TTC549 (cell line): ENCODE results near the gene ANXA2.

Experiments
- FAIRE-seq: peaks from 2 replicates; lab custom pipeline; 2012; peaks lifted over from hg19 to GRCh38; lab: Jason Lieb, UNC

The ANXA2 gene

DNA sequence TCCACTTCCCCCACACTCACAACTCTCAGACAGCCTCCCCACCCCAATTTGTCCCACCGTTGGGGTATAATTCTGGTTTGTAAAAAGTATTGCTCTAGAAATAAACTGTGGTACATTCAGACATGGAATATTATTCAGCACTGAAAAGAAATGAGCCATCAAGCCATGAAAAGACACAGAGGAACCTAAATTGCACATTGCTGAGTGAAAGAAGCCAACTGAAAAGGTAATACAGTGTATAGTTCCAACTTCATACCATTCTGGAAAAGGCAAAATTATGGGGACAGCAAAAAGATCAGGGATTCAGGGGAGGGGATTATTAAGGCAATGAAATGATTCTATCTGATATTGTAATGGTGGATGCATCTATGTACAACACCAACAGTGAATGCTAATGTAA lies 10.5 kb downstream of the ANXA2 start:
- FAIRE-seq, result no peak

DNA sequence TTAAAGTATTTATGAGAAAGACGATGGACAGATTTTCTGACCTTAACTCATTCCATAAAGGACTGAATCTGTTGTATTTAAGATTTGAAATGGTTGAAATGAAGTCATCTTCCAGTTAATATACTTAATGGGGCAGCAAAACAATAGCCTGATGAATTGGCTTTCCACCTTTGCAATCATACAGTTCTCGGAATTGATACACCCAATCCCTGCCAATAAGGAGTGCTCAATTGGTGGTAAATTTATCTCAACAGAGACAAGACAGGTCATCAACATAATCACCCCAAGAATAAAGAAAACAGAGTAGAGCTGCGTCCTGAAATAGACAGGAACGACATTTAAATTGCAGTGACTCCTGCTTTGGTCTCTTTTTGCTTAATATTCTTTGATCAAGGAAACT lies 11.2 kb downstream of the ANXA2 start:
- FAIRE-seq, result no peak

DNA sequence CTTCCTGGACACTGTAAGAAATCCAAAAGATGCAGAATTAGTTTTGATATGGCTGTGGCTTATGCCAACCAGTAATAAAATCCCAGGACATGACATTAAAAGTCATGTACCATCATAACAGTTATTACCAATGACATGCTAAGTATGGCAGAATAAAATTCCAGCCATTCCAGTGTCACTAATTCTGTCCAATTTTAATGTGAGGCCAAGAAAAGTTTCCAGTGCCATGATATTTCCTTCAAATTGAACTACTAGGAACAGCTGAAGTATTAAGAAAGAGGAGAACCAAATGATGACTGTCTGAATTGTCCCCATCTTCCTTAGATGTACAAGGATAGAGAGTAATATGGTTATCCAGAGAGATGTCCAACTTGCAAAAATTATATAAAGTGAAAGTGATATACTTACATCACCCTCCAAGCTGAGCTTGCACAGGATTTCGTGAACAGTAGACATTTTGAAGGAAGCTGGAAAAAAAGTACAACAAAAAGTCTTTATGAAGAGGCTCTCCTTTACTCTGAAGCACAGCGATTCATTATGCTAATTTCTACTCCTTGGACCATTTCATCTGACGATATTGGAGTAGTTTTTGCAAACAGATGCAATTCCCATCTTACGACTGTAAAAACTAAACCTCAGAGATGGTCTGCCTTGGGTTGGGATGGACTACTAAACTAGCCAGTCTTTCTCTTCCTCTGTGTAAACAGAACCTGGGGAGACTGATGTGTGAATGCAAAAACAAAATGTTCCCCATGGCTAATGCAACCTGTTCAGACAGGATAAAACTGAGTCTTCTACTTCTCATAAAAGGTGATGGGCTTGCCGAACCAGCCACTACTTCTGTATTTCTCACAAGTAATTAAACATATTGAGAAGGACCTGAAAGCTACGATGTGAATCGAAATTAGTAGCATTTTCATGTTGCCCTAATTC lies 11.9 kb downstream of the ANXA2 start:
- no peak for FAIRE-seq

DNA sequence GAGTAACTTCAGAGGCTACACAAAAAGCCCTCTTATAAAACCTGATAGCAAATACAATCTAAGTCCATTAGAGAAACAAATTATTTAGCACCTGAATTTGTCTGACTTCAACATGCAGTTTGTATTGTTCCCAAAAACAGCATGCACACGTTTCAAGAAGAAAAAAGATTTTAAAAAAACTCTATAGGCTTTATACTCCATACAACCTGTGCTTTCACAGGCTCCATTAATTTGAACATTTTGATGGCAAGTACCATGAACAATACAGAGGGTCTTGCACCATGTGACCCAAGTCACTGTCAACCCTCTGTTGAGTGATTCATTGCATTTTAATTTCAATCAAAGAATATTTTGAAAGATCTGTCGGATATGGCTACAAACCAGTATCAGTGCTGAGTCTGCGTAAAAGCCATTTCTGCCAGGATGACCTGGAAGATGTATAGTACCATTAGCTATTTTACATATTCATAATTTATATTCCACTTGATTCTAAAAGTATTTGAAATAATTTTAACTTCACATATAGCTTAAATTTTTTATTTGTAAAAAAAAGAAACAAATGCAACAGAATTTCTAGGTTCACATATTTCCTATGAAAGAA lies 13.2 kb downstream of the ANXA2 start:
- FAIRE-seq, result no peak

DNA sequence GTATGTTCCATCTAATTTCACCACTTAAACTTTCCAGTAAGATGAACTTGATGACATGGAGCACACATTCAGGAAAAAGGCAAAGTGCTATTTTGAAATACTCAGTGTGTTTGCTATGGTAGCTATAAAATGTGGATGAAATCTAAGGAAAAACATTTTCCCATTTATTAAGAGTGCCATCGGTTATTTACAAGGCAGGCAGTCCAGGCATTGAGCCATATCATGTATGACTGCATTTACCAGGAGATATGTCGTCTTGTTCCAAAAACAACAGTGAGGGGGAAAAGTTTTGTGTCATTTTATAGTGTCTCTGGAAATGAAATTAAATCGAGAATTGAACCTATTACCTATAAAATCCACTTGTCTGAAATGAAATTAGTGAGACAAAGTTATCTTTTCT lies 13.7 kb downstream of the ANXA2 start:
- FAIRE-seq, result no peak

DNA sequence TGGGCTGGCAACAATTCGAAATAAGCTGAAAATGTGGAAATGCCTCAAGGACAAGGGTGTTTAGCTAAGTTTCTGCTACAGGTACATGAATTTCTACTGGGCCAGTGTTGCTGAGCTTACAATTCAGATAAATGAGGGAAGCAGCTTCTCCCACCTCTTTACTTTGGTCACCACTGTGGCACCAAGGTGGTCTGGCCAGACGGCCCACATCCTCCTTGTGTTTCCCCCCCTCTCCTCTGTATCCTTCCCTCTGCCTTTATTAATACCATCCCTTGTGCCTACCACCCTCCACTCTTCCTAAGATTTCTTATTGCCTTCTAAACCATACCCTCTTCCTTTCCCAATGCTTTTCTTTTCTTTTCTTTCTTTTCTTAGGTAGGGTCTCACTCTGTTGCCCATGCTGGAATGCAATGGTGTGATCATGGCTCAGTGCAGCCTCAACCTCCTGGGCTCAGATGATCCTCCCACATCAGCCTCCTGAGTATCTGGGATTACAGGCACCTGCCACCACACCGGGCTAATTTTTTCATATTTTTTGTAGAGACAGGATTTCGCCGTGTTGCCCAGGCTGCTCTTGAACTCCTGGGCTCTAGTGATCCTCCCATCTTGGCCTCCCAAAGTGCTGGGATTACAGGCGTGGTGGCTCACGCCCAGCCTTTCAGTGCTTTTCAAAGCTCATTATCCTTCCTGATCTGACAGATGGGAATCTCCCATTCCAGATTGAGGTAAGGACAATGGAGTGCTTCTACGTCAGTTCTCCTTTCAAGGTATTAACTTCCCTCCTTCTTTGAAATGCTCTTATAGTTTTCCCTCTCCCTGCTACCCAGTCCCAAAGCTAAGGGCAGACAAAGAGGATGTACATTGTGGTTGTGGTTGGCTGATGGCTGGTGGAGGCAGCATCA lies 14.8 kb downstream of the ANXA2 start:
- FAIRE-seq, result no peak

DNA sequence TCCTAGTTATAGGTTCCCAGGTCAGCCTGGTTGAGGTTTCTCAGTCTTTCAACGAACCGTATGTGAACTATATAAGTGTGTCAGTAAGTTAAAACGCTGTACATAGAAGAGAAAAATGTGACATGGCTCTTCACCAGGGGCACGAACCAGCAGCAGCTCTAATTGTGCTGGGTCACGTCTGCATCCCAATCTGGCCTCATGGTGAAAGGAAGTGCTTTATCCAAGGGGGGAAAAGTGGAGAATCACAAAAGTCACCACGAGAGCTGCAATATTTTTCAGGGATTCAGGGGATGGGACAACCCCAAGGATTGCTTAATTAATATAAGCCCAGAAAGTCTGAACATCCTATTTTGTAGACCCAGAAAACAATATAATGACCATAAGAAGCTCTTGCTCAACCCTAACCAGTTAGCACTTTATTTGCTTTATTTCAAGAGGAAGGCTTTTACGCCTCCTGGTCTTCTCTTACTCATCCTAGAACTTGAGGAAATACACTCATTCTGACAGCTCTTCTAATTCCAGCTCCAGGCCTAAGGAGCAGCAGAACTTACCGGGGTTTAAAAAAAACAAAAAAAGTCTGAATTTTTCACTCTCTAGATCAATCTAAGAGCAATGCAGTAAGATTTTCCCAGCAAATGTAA lies 16.5 kb downstream of the ANXA2 start:
- FAIRE-seq, result no peak

DNA sequence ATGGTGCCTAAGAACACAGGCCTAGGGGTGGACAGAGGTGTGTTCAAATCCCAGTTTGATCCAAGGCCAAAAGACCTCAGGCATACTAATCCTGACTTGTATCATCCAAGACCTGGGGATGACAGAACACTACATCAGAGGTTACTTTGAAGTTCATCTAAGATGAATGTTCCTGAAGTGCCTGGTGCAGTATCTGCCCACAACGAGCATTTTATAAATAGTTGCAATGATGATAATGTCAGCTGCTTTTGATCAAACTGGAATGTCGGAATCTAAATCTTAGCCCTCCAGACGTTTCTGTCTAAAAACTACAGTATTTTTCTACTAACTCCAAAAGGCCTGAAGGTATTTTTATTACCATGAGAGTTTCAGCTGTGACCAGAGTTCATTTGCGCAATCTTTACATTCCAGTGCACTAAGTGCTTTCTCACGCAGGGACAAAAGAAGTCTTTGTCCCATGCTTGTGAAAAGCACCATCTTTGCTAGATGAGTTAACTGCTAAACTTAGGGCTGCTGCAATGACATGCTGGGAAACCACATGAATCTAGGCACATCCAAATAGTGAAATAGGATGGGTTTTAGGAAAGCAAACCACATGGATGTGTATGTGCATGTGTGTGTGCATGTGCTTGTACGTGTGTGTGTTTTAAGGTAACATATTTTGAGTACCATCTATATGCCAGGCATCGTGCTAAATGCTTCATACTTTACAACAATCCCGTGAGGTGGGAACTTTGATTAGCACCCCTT lies 18.1 kb downstream of the ANXA2 start:
- no peak for FAIRE-seq

DNA sequence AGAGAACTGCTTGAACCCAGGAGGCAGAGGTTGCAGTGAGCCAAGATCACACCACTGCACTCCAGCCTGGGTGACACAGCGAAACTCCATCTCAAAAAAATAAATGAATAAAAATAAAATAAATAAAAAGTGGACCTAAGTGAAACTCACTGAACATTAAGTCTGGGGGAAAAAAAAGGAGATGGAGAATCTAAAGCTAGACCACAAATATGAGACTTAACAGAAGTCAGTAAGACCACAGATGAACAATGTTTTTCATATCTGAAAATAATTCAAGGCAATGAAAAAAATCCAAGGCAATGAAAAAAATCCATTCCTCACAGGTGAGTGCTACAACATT lies 18.6 kb downstream of the ANXA2 start:
- no peak for FAIRE-seq

DNA sequence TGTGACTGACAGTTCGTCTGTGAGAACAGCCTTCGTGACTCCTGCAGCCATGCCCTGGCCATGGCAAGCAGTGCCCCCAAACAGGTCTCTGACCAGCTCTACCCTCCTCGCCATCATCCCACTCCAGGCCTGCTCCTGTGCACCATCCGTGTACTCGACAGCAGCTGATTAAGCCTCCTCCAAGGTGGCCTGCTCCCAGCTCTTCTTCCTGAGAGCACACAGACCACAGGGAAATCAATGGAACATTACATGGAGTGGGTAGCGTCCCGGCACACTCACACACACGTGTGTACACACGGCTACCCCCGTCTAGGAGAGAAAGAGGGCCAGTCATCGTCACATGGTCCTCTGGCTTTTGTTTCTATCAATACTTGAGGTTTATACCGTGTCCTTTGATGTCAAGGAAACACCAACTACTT lies 21.1 kb downstream of the ANXA2 start:
- no peak for FAIRE-seq

DNA sequence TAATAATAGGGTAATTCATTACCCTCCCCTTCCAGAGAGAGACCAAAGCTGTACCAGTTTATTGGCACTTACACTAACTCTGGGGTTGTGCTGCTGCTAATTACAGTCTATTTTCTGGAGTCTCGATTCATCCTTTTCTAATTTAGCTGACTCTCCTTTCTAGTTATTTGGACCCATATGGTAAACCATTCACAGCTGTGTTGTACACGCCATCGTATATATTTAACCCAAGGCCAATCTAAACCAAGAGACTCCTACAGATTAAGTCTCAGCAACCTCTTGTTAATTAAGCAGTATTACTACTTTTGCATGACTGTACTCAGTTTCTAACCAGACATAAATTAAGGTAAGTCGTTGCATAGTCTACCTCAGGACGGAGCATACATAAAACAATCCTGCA lies 22.5 kb downstream of the ANXA2 start:
- no peak for FAIRE-seq

DNA sequence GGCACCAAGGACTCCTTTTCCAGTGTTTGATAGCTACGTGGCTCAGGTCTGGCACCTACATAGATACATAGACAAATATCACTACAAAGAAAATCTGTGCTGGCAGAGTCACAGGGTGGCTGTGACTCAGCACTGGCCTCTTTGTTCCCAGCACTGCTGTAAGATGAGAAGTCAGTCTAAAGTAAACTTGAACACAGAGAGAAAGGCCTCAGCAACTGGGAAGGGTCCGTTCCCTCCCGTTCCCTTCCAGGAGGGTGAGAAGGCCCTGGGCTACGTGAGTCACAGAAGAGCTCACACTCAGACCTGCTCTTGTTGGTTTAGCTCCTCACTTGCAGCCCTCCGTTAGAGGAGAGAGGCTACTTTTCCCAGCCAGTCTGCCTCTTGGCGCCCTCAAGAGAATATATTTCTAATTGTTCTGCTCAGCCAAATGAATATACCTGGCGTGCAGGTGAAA lies 23.1 kb downstream of the ANXA2 start:
- no peak for FAIRE-seq

DNA sequence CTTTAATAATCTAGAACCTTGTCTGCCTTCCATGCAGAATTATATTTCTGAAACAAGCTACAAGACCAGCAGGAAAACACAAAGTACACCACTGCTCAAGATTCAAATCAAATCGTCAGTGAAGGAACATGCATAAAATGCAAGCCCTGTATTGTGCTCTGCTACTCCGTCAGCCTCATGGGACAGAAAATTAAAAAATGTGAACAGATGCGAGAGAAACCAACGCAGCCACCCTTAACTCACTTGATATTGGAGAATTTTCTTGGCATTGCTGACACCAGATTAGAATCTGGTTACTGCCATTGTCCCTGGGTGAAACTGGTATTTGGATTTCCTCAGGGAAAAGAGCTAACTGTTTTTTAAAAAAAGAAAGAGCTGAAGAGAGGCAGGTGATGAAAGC lies 23.6 kb downstream of the ANXA2 start:
- FAIRE-seq, result no peak

DNA sequence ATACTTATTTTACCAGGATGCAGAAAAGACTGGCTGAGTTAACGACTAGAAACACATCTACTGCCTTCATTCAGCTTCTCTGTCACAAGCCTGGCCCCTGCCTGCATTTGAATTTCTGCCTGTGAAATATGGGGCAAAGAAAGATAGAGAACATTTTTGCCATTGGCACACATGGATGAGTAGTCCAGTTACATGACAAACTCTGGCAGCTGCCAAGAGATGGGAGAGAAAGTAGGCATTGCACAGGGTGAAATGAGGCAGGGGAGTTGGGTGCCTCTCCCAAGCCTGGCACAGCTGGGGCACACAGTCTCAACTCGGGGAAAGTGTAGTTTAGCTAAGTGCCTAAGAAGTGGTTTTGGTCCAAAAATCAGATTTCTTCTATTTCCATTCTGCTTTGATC lies 24.0 kb downstream of the ANXA2 start:
- FAIRE-seq, result no peak

DNA sequence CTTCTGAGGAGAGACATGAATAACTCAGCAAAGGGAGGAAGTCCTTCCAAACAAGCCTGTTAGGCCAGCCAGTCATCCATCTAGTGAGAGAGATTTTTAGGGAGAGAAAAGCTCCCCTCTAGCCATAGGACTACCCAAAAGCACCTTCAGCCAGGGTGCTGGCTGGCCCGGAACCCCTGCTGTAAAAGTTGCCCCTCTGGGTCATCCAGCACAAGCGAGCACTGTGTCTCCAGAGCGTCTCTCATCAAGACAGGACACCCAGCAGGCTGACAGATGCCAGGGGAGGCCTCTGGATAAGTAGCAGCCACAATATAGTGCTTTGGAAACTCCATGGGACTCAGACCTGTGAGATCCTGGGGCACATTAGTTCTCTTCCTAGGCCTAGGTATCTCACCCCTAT lies 24.5 kb downstream of the ANXA2 start:
- FAIRE-seq, result no peak

DNA sequence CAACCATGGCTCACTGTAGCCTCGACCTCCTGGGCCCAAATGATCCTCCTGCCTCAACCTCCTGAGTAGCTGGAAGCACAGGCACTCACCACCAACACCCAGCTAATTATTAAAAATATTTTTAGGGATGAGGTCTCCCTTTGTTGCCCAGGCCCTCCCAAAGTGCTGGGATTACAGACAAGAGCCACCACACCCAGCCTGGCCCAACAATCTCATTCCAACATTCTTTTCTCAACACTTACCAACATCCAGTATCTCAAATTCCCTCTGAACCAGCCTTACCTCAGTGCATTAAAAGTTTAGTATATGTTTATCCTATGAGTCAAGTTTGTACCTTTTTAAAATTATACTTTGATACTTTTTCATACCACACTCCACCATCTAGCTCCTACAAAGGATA lies 25.0 kb downstream of the ANXA2 start:
- FAIRE-seq, result no peak

DNA sequence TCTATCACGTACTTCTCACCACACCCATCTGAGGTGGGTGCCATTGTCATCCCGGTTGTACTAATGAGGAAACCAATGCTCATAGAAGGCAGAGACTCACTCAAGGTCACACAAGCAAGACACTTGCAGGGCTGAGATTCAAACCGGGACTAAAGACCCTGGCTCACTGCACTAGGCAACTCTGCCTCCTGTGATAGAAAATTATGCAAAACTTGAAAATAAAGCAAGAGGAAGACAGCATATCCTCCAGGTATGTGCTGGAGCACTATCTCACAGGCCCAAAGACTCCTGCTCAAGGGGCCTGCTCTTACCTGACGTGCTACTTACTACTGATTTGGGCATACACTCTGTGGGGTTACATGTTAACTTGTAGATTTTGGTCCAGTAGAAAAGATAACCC lies 25.6 kb downstream of the ANXA2 start:
- no peak for FAIRE-seq

DNA sequence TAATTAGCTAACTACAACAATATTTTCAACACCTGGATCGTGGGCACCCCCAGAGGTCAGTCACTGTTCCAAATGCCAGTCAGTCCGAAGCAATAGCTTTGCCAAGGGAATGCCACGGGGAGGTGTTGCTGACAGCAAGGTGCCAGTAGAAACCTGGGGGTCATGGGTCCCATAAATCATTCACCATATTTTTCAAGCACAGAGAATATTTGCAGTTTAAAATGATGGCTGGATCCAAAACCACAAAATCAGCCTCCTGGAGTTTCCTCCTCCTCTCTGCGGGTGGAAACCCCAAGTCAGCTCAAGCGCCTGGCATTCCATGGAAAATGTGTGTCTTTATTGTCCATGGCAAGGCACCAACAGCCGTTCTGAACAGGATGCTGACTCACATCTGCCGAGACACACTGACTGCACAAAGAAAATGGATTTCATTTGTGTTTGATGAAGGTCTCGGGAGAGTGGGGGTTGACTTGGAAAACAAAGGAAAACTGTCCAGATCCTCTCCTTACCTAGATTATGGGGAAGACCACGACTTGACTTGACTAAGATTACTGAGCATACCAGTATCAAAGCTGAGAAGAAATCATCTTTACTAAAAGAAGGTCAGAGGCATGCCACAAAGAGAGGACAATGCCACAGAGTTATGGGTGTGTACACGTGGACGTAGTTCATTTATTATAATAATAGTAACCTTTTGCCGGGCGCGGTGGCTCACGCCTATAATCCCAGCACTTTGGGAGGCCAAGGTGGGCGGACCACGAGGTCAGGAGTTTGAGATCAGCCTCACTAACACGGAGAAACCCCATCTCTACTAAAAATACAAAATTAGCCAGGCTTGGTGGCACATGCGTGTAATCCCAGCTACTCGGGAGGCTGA lies 26.4 kb downstream of the ANXA2 start:
- no peak for FAIRE-seq

DNA sequence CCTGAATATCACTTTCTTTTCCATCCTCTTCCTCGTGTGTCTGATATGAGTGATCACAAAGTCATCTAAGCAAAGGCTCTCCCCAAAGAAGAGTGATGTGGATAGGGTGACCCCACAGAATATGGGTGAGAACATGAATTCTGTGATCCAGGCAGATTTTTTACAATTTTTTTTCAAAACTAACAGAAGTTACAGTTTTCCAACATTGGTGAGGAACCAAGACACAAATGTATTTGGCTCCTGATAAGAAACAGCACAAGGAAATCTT lies 27.0 kb downstream of the ANXA2 start:
- no peak for FAIRE-seq

DNA sequence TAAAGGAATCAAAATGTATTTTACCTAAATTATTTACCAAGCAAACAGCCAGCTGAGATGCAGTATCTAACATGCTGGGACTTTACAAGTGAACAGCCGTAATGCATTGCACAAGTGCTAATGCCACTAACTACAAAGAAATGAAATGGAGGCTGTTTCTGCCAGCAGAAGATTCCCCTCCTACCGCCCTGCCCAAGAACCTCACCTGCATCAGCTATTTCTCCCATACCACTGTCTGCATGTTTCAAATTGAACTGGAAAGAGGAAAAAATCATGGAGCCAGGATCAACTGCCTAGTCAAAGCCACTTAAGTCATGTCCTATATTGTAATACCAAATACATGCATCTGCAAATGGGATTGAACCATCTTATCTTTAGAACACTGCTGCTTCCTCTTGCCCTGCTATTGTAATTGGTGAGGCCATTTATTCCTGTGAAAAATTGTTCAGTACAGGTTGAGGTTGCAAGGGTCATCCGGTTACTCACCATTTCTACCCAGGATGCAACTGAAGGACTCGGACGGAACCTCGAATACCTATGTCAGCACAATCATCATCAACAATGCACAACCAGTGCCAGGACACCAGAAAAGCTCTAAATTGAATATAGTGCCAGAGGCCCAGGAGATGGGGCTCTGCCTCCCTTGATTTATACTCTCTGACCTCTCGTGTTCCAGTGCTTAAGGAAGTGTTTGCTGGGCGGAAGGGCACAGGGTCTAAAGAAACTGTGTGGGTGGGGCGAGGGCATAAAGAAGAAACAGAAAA lies 27.5 kb downstream of the ANXA2 start:
- no peak for FAIRE-seq
